Mucosa of descending colon (tissue), 3 donors: Measurements from ENCODE around the gene CUL3. TPM values are rescaled to one million over a fixed set of nuclear protein-coding genes. Genes with fewer than 3 reads are reported as not detected.

ENCODE experiments used
- ATAC-seq: fragments of 200-7000 bp; cut with Tn5 transposase; one replicate; pipeline ENCODE4 v1.9.1; 2020; ENCODE audit warnings: mild to moderate bottlenecking, moderate library complexity
- DNase-seq, 3 donors: peaks; one replicate each; pipeline ENCODE4 v3.0.0-alpha.2; 2020
- H3K36me3 ChIP-seq: fragments of 200-600 bp; one replicate; pipeline ENCODE4 v1.8.0; 2021; ENCODE audit warnings: low read depth, mild to moderate bottlenecking
- H3K4me1 ChIP-seq: fragments of 200-600 bp; one replicate; pipeline ENCODE4 v1.8.0; 2021; ENCODE audit warnings: low read depth, mild to moderate bottlenecking
- H3K4me3 ChIP-seq: fragments of 200-600 bp; one replicate; pipeline ENCODE4 v1.8.0; 2021; ENCODE audit warnings: mild to moderate bottlenecking
- H3K9me3 ChIP-seq: fragments of 200-600 bp; one replicate; pipeline ENCODE4 v1.8.0; 2021; ENCODE audit warnings: mild to moderate bottlenecking
- intact Hi-C, 2 donors: fragments of 100-400 bp; cut with DNase I in 1 of 2; cut with micrococcal nuclease in 1 of 2; formaldehyde crosslinking; loops; one replicate each; pipeline versions ENCODE4 v1.11.0 to v1.11.1; 2022; cut with DNase I, micrococcal nuclease
- total RNA-seq, 3 donors: library from RNA; stranded (reverse); fragmentation: NEBNext Ultra II Directional in 2 of 3; extraction: Animal tissue kit (Norgen Biotek cat#: 25700) in 2 of 3; gene quantifications; one replicate each; pipeline versions ENCODE4 v1.2.1 to v1.2.4, GENCODE V29; 2021 to 2023
- TF ChIP-seq, protein P1 (sequence below): fragments of 200-600 bp; IDR thresholded peaks from one replicate; pipeline ENCODE4 v1.8.0; 2022; ENCODE audit warnings: antibody characterized with exemption, mild to moderate bottlenecking
- donor health status: DM: no; HTN: no; CAD: no; lungs with moderate emphysema.
- donor health status: DM: no; HTN: no; CAD: no.
- donor health status: DM: no; HTN: yes; CAD: no.

Gene CUL3
- total RNA-seq, 3 donors from 2014 or later = 77.3 to 83.5 (median 79.0) TPM

DNA sequence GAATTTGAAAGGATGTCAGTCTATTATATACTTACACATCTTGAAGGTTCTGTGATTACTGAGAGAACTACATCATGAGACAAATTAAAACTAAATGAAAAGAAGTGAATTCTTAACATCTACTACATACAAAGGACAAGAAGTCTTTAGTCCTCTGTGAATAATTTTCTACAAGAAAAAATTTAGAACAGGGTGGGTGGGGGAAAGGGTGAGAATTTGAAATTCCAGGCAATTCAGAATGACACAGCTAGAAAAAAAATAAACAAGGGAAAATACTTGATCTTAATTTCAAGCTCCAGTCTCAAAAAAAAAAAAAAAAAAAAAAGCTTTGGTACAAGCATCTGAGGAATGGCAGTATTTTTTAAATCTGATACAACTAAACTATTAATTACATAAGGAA, 15.5 kb downstream of the CUL3 start:
- Histone ChIP-seq H3K4me1 (peaks cover 30% of the 10 kb centered on the region), H3K9me3 (no peaks in the 10 kb centered on the region), H3K36me3 (no peaks in the 10 kb centered on the region), H3K4me3 (no peak overlapping the region)
- ATAC-seq = no peak
- no peak for DNase-seq
- TF ChIP-seq, protein P1, sequence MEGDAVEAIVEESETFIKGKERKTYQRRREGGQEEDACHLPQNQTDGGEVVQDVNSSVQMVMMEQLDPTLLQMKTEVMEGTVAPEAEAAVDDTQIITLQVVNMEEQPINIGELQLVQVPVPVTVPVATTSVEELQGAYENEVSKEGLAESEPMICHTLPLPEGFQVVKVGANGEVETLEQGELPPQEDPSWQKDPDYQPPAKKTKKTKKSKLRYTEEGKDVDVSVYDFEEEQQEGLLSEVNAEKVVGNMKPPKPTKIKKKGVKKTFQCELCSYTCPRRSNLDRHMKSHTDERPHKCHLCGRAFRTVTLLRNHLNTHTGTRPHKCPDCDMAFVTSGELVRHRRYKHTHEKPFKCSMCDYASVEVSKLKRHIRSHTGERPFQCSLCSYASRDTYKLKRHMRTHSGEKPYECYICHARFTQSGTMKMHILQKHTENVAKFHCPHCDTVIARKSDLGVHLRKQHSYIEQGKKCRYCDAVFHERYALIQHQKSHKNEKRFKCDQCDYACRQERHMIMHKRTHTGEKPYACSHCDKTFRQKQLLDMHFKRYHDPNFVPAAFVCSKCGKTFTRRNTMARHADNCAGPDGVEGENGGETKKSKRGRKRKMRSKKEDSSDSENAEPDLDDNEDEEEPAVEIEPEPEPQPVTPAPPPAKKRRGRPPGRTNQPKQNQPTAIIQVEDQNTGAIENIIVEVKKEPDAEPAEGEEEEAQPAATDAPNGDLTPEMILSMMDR = no peak
- intact Hi-C loops = no loop called here

DNA sequence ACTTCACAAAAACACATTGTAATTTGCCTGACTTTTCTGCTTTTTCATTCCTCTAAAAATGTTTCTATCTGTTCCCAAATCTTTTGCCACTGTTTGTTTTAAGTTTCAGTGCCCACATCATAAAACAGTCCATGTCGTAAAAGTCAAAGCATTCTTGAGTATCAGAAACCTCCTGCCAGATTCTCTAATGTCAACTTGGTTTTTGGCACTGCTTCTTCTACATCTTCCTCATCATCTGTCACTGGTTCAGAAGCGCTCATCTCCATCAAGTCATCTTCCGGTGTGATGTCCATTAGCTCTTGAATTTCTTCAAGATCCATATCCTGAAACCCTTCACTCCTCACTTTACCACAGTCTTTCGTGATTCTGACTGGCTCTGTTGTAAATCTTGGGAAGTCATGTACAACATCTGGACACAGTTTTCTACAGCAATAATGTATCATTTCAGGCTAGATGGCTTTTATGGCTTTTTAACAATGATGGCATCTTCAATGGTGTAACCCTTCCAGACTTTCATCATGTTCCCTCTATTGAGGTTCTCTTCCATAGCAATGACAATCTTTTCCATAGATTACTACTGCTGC, 19.6 kb downstream of the CUL3 start:
- H3K4me1 ChIP-seq = peaks cover 21% of the 10 kb centered on the region
- H3K4me3 ChIP-seq = no peak overlapping the region
- no peak for DNase-seq
- H3K9me3 ChIP-seq = no peaks in the 10 kb centered on the region
- TF ChIP-seq, protein P1 = no peak
- ATAC-seq = no peak
- H3K36me3 ChIP-seq = no peaks in the 10 kb centered on the region
- intact Hi-C loops = no loop called here

DNA sequence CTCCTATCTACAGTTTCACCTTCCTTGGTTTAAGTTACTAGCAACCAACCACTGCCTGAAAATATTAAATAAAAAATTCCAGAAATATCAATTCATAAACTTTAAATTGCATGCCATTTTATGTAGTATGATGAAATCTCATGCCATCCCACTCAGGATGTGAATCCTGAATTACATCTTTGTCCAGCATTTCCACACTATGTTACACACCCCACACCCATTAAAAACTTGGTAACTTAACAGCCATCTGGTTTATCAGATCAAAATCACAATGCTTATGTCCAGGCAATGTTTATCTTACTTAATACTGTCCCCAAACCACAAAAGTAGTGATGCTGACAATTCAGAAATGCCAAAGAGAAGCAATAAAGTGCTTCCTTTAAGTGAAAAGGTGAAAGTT, 21.6 kb downstream of the CUL3 start:
- TF ChIP-seq, protein P1 = no peak
- Histone ChIP-seq H3K4me1 (peaks cover 13% of the 10 kb centered on the region), H3K36me3 (no peaks in the 10 kb centered on the region), H3K9me3 (no peaks in the 10 kb centered on the region), H3K4me3 (no peak overlapping the region)
- intact Hi-C loops = no loop called here
- ATAC-seq (no peak), DNase-seq (no peak)

DNA sequence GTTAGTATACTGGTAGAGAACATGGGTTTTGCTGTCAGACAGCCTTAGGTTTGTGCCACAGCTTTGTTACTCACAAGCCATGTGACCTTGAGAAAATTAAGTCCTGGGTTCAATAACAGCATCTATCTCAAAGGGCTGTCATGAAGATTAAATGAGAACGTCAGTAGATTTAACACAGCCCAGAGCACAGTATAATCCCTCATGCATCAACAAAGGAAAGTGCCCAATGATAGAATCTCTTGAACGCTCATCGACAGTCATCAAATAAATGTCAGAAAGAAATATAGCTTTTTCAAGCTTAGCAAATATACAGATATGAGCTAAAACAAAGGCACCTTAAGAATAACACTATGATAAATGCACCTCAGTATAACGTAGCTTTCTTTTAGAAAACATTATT, 22.3 kb downstream of the CUL3 start:
- intact Hi-C loops = no loop called here
- no peaks in the 10 kb centered on the region for H3K36me3 ChIP-seq
- no peak for DNase-seq
- TF ChIP-seq, protein P1 = no peak
- no peak for ATAC-seq
- H3K9me3 ChIP-seq = no peaks in the 10 kb centered on the region
- peaks cover 6% of the 10 kb centered on the region for H3K4me1 ChIP-seq
- H3K4me3 ChIP-seq = no peak overlapping the region

DNA sequence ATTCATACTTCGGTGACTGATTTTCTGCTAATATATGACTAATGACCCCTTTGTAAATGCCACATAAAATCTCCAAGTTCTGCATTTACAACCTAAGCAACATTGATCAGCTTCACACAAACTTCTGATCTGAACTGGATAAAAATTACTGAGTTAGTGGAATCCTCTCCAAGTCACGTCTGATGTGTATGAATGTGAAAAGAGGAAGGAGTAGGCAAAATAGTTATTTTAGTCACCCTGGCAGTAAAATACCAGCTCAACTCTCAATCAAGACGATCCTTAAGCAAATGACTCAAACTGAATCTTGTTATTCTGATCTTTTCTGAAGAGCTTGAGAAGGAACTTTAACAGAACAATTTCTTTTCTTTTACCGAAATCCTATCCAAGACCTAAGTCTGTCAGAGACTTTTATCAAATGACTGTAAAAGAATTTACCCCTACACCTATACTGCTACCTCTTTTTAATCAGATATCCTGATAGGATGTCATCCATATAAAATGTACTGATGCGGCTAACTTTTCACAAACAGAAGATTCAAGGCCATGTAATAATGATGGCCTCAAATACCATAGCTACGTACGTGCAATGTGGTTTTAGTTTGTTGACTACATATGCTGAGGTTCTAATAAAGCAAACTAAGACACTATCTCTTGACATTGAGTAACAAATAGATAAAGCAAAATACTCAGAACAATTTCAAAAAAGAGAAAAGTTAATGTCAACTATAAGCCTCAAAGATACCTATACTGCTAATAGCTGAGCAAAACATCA, 23.7 kb downstream of the CUL3 start:
- H3K4me1 ChIP-seq = peaks cover 2% of the 10 kb centered on the region
- ATAC-seq (no peak), DNase-seq (no peak)
- TF ChIP-seq, protein P1 = no peak
- H3K36me3 ChIP-seq = no peaks in the 10 kb centered on the region
- H3K4me3 ChIP-seq = no peak overlapping the region
- intact Hi-C loops = no loop called here
- H3K9me3 ChIP-seq = no peaks in the 10 kb centered on the region
